Choroid plexus epithelial cell (primary cell): ENCODE measurements around the gene CTNNA2.

ENCODE experiments used
- DNase-seq: peaks from one replicate; pipeline ENCODE4 v3.0.0-alpha.2; 2010; ENCODE audit warnings: low read depth
- H3K4me3 ChIP-seq: 2 replicates; pipeline ENCODE4 v1.5.1; 2011; ENCODE audit warnings: low read depth, mild to moderate bottlenecking, control low read depth, low read length, moderate library complexity
- CTCF ChIP-seq: conservative IDR thresholded peaks from 2 replicates; pipeline ENCODE4 v1.5.1; 2011; ENCODE audit warnings: low read depth, mild to moderate bottlenecking, control low read depth, inconsistent platforms, low read length, moderate library complexity

The CTNNA2 gene

GRCh38 chr2:79512442-79513401, at the start of gene CTNNA2:
Gene CTNNA2 (plus strand): TSS chr2:79513051.
- peak within 1 kb of the TSS; percentile 33 for H3K4me3 ChIP-seq
- TF ChIP-seq CTCF: no peak
- peak; percentile 5 for DNase-seq

DNA sequence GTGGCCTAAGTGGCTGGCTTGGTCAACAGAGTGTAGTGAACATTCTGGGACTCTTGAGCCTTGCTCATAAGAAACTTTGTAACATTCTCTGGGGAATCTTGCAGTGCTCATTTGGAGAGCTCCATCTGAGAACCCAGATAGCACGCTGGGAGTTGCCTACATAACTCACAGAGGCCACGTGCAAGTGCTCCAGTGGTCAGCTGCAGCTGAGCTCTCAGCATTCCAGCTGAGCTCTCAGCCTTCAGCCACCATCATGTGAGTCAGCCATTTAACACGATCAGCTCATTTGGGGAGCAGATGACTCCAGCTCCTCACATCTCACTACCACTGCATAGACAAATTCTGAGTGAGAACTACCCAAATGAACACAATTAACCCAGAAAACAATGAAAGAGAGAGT, 25.5 kb upstream of the CTNNA2 start:
- DNase-seq: no peak
- H3K4me3 ChIP-seq: no peak overlapping the region
- no peak for TF ChIP-seq CTCF

- TF ChIP-seq CTCF: no peak
Measured at GRCh38 chr2:79511320-79511951, 1.4 kb upstream of the CTNNA2 start.

DNA sequence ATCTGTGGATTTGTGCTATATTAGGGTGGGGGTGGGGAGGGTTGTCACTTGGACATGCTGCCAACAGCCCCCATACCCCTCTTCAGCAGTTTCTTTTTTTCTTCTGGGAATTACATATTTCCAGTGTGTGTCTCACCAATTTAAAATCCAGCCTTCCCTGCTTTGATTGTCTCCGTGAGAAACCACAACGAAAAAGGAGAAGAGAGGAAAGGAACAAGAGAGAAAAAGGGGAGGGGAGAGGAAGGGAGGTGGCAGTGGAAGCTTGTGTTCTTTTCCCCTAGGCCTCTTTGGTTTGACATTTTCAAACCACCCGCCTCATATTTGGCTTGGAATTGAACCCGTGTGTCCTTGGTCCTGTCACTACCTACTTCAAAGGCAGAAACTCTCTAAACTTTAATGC, 860 bp downstream of the CTNNA2 start:
- TF ChIP-seq CTCF: no peak
- no peak for DNase-seq
- H3K4me3 ChIP-seq: no peak overlapping the region

More at GRCh38 chr2:79511320-79511951, 1.4 kb upstream of the CTNNA2 start:
- peak; percentile 30 for DNase-seq
- no peak overlapping the region for H3K4me3 ChIP-seq

- H3K4me3 ChIP-seq: no peak overlapping the region
- TF ChIP-seq CTCF: no peak
- no peak for DNase-seq
Measured at GRCh38 chr2:79529636-79530035, 16.8 kb downstream of the CTNNA2 start.

GRCh38 chr2:79530443-79530842, 17.6 kb downstream of the CTNNA2 start:
- no peak for TF ChIP-seq CTCF
- DNase-seq: no peak

GRCh38 chr2:79547568-79547967, 34.7 kb downstream of the CTNNA2 start:
- TF ChIP-seq CTCF: no peak
- H3K4me3 ChIP-seq: no peak overlapping the region
- DNase-seq: no peak

More at GRCh38 chr2:79530443-79530842, 17.6 kb downstream of the CTNNA2 start:
- no peak overlapping the region for H3K4me3 ChIP-seq
